HFFc6 (cell line): ENCODE measurements around the gene NUP133. TPM values are rescaled to one million over a fixed set of nuclear protein-coding genes. Genes with fewer than 3 reads are reported as not detected.

Source experiments
- DNase-seq: peaks from one replicate; pipeline ENCODE4 v3.0.0-alpha.2; 2018
- H3K27ac Mint-ChIP-seq: 2 replicates; pipeline ENCODE4 v1.8.0; 2020; ENCODE audit warnings: mild to moderate bottlenecking, mixed read lengths
- H3K27me3 Mint-ChIP-seq: 2 replicates; pipeline ENCODE4 v1.8.0; 2021; ENCODE audit warnings: mild to moderate bottlenecking, moderate library complexity, mixed read lengths; ENCODE audit not compliant: insufficient read depth
- H3K36me3 Mint-ChIP-seq: 2 replicates; pipeline ENCODE4 v1.8.0; 2021; ENCODE audit warnings: low read depth, mixed read lengths
- H3K4me1 Mint-ChIP-seq: 2 replicates; pipeline ENCODE4 v1.8.0; 2020; ENCODE audit warnings: low read depth, mixed read lengths
- H3K4me3 Mint-ChIP-seq: 2 replicates; pipeline ENCODE4 v1.8.0; 2020; ENCODE audit warnings: mild to moderate bottlenecking, moderate library complexity, mixed read lengths
- H3K9me3 Mint-ChIP-seq: 2 replicates; pipeline ENCODE4 v1.8.0; 2020; ENCODE audit warnings: mild to moderate bottlenecking, mixed read lengths
- total RNA-seq, 6 experiments: library from RNA; stranded (reverse); fragmentation: NEBNext Ultra II Directional; extraction: Animal tissue kit (Norgen Biotek cat#: 25700); gene quantifications; 2 replicates in 1 of 6; 3 replicates in 5 of 6; pipeline ENCODE4 v1.2.3, GENCODE V29; 2021
- TF ChIP-seq, protein P1 (sequence below): fragments of 200-600 bp; sonication (generic); IDR thresholded peaks from 2 replicates; pipeline ENCODE4 v1.5.0; 2021; ENCODE audit warnings: antibody characterized with exemption, mild to moderate bottlenecking

The NUP133 gene
- total RNA-seq, 6 experiments from 2014 or later: 34.3 to 42.8 (median 36.0) TPM

DNA sequence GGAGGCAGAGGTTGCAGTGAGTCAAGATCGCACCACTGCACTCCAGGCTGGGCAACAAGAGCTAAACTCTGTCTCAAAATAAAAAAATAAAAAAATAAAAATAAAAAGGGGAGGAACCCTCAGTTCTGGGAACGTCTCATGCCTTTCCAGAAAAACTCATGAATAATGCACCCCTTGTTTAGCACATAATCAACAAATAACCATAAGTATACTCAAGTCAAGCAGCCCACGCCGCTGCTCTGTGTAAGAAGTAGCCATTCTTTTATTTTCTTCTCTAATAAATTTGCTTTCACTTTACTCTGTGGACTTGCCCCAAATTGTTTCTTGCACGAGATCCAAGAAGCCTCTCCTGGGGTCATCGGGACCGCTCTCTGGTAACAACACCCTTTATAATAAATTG is 59.8 kb downstream of the NUP133 start:
- TF ChIP-seq, protein P1, sequence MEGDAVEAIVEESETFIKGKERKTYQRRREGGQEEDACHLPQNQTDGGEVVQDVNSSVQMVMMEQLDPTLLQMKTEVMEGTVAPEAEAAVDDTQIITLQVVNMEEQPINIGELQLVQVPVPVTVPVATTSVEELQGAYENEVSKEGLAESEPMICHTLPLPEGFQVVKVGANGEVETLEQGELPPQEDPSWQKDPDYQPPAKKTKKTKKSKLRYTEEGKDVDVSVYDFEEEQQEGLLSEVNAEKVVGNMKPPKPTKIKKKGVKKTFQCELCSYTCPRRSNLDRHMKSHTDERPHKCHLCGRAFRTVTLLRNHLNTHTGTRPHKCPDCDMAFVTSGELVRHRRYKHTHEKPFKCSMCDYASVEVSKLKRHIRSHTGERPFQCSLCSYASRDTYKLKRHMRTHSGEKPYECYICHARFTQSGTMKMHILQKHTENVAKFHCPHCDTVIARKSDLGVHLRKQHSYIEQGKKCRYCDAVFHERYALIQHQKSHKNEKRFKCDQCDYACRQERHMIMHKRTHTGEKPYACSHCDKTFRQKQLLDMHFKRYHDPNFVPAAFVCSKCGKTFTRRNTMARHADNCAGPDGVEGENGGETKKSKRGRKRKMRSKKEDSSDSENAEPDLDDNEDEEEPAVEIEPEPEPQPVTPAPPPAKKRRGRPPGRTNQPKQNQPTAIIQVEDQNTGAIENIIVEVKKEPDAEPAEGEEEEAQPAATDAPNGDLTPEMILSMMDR: no peak
- Mint-ChIP-seq H3K9me3 (no peaks in the 10 kb centered on the region), H3K27me3 (no peaks in the 10 kb centered on the region), H3K4me1 (no peaks in the 10 kb centered on the region), H3K4me3 (no peak overlapping the region), H3K36me3 (peaks cover 10% of the 10 kb centered on the region; the same call in 1 of the 2 replicates), H3K27ac (no peak overlapping the region)
- DNase-seq: no peak

DNA sequence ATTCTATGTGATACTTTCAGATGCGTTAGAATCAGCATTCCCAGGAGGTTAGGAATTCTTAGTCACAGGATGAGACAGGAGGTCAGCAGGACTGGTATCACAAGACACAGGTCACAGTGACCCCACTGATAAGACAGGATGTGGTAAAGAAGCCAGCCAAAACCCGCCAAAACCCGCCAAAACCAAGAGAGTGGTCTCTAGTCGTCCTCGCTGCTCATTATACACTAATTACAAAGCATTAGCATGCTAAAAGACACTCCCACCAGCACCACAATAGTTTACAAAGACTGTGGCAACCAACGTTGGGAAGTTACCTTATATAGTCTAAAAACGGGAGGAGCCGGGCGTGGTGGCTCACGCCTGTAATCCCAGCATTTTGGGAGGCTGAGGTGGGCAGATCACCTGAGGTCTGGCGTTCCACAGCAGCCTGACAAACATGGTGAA is 60.3 kb downstream of the NUP133 start:
- no peaks in the 10 kb centered on the region for H3K4me1 Mint-ChIP-seq
- H3K4me3 Mint-ChIP-seq: no peak overlapping the region
- TF ChIP-seq, protein P1: no peak
- H3K27me3 Mint-ChIP-seq: no peaks in the 10 kb centered on the region
- H3K9me3 Mint-ChIP-seq: no peaks in the 10 kb centered on the region
- no peak for DNase-seq
- H3K27ac Mint-ChIP-seq: 0 out of 2 replicates have a peak overlapping the region, but pooled peaks have one; percentile 5
- H3K36me3 Mint-ChIP-seq: peaks cover 10% of the 10 kb centered on the region; the same call in 1 of the 2 replicates

DNA sequence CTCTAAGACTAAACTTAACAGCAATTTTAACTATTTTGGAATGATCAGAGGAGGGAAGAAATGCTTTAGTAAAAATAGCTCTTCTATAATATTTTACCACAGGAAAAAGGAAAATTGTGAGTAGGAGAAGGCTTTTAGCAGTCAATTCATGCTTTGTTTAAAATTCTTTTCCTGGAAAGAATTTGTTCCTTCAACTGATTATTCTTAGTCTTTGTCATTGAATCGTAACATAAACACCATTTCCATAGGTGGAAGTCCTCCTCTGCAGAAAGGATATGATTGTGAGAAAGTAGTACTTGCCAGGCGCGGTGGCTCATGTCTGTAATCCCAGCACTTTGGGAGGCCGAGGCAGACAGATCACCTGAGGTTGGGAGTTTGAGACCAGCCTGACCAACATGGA is 62.3 kb downstream of the NUP133 start:
- Mint-ChIP-seq H3K9me3 (no peaks in the 10 kb centered on the region), H3K27me3 (no peaks in the 10 kb centered on the region), H3K4me3 (no peak overlapping the region), H3K4me1 (peaks cover 12% of the 10 kb centered on the region), H3K27ac (no peak overlapping the region), H3K36me3 (peaks cover 11% of the 10 kb centered on the region)
- TF ChIP-seq, protein P1: no peak
- no peak for DNase-seq

DNA sequence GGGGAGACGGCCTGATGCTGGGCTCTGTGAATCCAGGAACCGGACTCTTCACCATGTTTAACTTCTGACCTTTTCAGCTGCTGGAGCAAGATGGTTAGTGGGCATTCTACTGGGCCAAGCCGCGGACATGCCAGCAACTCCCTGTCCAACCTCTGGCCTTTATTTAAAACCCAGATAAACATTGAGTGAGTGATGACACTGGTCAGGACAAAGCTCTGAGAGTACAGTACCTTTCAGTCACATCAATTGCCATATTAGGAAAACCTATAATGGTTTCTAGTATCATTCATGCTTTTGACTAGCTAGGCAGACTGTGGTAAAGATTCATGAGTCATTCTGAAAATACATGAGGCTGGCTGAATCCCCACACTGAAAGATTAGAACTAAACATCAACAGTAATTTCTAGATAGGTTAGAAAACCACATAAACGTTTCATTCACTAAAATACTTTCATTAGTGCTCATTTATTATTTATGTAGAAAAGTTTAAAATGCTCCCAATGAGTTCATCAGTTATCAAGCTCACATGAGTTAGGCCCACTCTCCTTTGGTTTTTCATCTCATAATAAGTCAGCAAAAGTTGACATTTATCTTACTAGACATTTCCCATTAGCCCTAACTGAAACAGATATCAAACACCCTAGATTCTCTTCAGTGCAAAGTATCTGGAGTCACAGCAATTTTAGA is 67.1 kb downstream of the NUP133 start:
- DNase-seq: peak; percentile 65
- TF ChIP-seq, protein P1: no peak
- Mint-ChIP-seq H3K4me1 (peaks cover 20% of the 10 kb centered on the region), H3K4me3 (peak overlapping the region; percentile 14; the same call in 1 of the 2 replicates), H3K9me3 (no peaks in the 10 kb centered on the region), H3K27me3 (peaks cover 7% of the 10 kb centered on the region), H3K27ac (peak overlapping the region; percentile 73), H3K36me3 (peaks cover 16% of the 10 kb centered on the region)

DNA sequence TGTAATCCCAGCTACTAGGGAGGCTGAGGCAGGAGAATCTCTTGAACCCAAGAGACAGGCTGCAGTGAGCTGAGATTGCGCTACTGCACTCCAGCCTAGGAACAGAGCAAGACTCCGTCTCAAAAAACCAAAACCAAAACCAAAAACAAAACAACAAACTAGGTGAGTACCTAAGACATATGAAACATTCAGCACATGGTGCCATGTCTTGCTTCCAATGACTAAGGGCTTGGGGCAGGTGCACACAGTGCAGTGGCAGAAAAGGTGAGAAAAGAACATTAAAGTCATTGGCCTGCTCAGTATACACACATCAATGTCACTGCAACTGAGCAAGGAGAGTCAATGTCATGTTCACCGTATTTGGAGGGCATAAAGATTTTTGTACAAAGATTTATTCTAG is 70.1 kb downstream of the NUP133 start:
- Mint-ChIP-seq H3K27ac (no peak overlapping the region), H3K9me3 (no peaks in the 10 kb centered on the region), H3K4me1 (peaks cover 20% of the 10 kb centered on the region), H3K4me3 (no peak overlapping the region), H3K36me3 (peaks cover 16% of the 10 kb centered on the region), H3K27me3 (peaks cover 25% of the 10 kb centered on the region)
- DNase-seq: no peak
- TF ChIP-seq, protein P1: no peak
